Measurements from ENCODE around the gene MTERF1. TPM values are rescaled to one million over a fixed set of nuclear protein-coding genes. Genes with fewer than 3 reads are reported as not detected.

Gene MTERF1
- total and polyA plus RNA-seq, 5 experiments from 2014 or later: 8.0 to 33.7 (median 12.1) TPM

DNA sequence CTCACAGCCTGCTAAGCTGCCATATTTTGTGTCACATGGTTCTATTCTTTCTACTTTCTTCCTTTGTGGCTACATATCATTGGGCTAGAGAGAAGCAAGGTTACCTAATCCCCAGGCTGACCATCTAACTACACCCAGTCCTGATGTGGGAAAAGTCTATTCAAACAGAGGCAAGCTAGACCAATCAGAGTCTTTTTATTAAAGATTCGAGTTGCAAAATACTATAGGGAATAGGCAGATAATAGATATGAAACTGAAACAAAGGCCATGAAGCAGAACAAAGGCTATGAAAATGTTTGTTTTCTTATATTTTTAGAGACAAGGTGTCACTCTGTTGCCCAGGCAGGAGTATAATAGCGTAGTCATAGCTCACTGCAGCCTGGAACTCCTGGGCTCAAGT is 36.7 kb downstream of the MTERF1 start:
- Mint-ChIP-seq H3K36me3 (peaks cover 8 to 28% (median 19%) of the 10 kb centered on the region in 3 donors), H3K4me1 (peaks cover 0 to 7% (median 4%) of the 10 kb centered on the region in 4 donors), H3K9me3 (peaks cover 2 to 26% (median 8%) of the 10 kb centered on the region in 9 donors), H3K4me3 (no peak overlapping the region), H3K27me3 (peaks cover 0 to 4% (median 0%) of the 10 kb centered on the region in 5 donors), H3K27ac (no peak overlapping the region)
- DNase-seq (no peak), ATAC-seq (no peak)
- POLR2A ChIA-PET: no interaction called here

DNA sequence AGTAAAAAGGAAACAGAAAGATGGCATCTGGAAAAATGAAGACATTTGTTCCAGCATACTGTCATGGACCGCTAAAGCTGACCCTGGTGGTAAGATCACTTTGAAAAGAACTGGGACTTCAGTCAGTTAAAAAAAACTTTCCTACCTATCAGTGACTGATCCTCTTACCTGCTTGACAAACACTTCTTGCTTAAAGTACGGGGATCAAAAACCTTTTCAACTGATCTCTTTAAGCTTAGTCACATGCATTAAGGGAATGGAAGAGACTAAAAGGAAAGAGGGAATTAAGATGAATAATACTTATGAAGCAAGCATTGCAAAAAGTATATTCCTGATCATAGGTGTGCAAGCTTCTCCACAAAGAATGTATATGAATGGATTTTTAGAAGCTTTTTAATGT is 42.1 kb downstream of the MTERF1 start:
- peak overlapping the region in 1 of 10 donors; percentile 13 for H3K27ac Mint-ChIP-seq
- POLR2A ChIA-PET: no interaction called here

DNA sequence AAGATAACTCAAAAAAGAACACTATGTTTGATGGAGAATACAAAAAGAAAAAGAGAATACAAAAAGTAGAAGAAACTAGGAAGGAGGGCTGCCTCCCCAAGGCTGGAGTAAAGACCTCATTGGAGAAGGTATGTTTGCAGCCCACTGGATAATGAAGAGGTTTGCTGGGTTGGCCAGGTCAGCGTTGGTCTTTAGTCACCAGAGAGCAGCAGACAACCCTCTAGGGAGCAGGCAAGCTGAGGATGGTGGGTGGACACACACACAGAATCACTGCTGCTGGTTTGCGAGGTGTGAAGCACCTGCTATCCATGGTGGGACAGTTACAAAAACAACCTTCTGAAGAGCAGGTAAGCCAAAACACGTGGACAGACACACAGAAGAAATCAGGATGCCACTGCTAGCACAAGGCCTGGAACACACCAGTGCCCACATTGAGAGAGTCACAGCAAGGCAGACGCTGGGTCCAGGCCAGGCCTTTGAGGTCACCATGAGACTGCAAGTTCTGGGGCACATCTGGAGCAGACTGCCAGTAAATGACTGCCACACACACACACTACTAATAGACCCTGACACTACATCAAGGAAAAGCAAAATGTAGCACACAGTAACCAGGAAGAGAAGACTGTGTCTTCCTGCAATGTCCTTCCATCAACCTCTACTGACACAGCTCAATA is 43.0 kb downstream of the MTERF1 start:
- H3K4me3 Mint-ChIP-seq: no peak overlapping the region
- peaks cover 5 to 14% (median 9%) of the 10 kb centered on the region in 3 donors for H3K36me3 Mint-ChIP-seq
- ATAC-seq: no peak
- no peak overlapping the region for H3K27ac Mint-ChIP-seq
- no peak for DNase-seq
- POLR2A ChIA-PET: no interaction called here
- peaks cover 0 to 15% (median 0%) of the 10 kb centered on the region in 9 donors for H3K9me3 Mint-ChIP-seq
- H3K27me3 Mint-ChIP-seq: no peaks in the 10 kb centered on the region
- peaks cover 0 to 3% (median 0%) of the 10 kb centered on the region in 4 donors for H3K4me1 Mint-ChIP-seq

More for the DNA sequence above, 42.1 kb downstream of the MTERF1 start:
- ATAC-seq (no peak), DNase-seq (no peak)
- peaks cover 0 to 17% (median 0%) of the 10 kb centered on the region in 9 donors for H3K9me3 Mint-ChIP-seq
- peaks cover 0 to 3% (median 0%) of the 10 kb centered on the region in 4 donors for H3K4me1 Mint-ChIP-seq
- H3K36me3 Mint-ChIP-seq: peaks cover 2 to 12% (median 9%) of the 10 kb centered on the region in 3 donors
- no peak overlapping the region for H3K4me3 Mint-ChIP-seq
- no peaks in the 10 kb centered on the region for H3K27me3 Mint-ChIP-seq

DNA sequence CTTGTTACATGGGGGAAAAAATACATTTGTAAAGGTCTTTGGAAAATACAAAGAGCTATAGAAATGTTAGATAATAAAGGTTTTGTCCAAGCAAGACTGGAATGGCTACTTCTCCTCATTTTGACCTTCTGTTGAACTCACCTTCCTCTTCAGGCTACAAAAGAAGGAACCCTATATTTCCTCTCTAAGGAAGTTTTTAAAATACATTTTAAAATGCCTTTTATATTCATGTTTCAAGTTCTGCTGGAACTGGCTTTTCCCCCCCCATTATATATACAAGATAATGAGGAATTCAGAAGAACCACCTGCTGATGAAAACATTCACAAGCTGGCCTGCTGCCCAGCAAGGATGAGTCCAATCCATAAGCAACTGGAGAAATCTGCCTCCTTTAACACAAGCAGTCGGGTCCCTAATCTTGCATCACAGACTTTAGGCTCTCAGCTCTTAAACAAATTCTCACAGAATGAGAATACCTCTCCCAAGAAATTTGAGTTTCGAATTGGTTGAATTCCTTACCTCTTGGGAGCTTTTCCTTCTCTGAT is 44.6 kb downstream of the MTERF1 start:
- ATAC-seq (no peak), DNase-seq (no peak)
- POLR2A ChIA-PET: no interaction called here
- no peak overlapping the region for H3K4me3 Mint-ChIP-seq
- H3K36me3 Mint-ChIP-seq: peaks cover 0 to 7% (median 5%) of the 10 kb centered on the region in 3 donors
- peaks cover 0 to 5% (median 0%) of the 10 kb centered on the region in 4 donors for H3K4me1 Mint-ChIP-seq
- peaks cover 0 to 2% (median 0%) of the 10 kb centered on the region in 9 donors for H3K9me3 Mint-ChIP-seq
- no peak overlapping the region for H3K27ac Mint-ChIP-seq
- no peaks in the 10 kb centered on the region for H3K27me3 Mint-ChIP-seq

DNA sequence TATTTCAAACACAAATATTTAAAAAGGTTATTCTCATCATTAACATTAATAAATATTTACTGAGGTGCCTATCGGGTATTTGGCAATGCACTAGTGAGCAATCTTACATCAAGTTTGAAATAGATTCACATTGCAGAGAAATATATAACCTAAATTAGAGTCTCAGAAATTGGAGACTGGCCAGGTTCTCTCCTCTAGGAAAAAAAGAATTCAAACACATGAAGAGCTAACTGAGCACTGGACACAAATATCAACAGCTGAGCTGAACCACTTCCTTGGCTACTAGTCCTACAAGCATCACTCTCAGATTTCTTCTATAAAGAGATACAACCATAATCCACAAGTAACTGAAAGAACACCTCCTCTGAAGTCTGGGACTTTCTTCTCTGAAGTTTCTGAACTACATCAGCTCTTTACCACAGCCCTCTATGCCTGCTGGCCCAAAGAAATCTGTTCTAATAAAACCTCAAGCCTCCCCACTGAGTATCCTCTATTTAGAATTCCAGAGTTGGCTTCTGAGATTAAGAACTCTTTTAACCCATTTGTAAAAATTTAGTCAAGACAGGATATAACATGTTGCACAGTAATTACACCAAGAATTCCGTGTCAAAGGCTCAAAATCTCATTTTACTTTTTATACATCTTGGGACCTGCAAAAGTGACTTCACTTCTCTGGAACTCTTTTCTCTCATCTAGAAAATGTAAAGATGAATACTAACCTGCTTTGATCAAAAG is 45.2 kb downstream of the MTERF1 start:
- H3K27ac Mint-ChIP-seq: no peak overlapping the region
- H3K36me3 Mint-ChIP-seq: peaks cover 0 to 7% (median 5%) of the 10 kb centered on the region in 3 donors
- H3K4me3 Mint-ChIP-seq: no peak overlapping the region
- POLR2A ChIA-PET: no interaction called here
- peaks cover 0 to 5% (median 0%) of the 10 kb centered on the region in 4 donors for H3K4me1 Mint-ChIP-seq
- peaks cover 0 to 2% (median 0%) of the 10 kb centered on the region in 9 donors for H3K9me3 Mint-ChIP-seq
- DNase-seq (no peak), ATAC-seq (no peak)
- H3K27me3 Mint-ChIP-seq: no peaks in the 10 kb centered on the region

DNA sequence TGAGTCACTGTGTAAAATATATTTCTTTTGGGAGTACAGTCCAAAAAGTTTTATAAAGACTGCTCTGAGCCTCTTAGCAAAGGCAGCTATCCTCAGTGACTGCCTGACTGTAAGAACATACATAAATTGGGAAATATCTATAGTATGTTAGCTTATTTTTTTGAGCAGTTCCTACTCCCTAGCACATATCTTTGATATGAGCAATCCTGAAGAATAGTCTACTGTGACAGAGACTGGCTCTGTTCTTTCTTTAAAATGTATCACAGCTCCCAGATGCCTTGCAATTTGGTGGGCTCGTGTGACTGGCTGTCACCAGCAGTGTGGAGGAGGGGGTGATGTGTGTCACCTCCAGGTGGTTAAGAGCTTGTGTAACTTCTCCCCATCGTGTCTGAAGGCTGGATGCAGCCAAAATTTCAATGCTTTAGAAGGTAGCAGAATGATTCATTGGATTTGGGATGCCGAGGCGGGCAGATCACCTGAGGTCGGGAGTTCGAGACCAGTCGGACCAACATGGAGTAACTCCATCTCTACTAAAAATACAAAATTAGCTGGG is 47.9 kb downstream of the MTERF1 start:
- no peak for DNase-seq
- H3K4me1 Mint-ChIP-seq: peaks cover 0 to 6% (median under 1%) of the 10 kb centered on the region in 4 donors
- H3K9me3 Mint-ChIP-seq: no peaks in the 10 kb centered on the region
- no peak for ATAC-seq
- H3K27me3 Mint-ChIP-seq: no peaks in the 10 kb centered on the region
- peaks cover 0 to 5% (median 2%) of the 10 kb centered on the region in 3 donors for H3K36me3 Mint-ChIP-seq
- no peak overlapping the region for H3K27ac Mint-ChIP-seq
- H3K4me3 Mint-ChIP-seq: no peak overlapping the region
- POLR2A ChIA-PET: no interaction called here

DNA sequence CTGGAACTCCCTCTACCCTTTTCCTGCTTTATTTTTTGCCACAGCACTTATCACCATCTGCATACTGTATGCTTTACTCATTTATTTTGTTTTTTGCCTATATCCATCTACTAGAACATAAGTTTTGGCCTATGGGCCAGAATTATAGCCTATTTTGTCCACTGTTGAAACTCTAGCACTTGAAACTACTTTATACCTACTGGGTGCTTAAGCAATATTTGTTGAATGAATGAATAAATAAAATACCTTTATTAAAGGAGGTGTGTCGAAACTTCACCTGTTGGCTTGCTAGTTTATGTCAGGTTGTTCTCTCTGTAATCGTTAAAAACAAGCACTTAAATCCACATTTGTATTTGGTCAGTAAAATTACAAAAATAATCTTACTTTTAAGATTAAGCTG is 53.3 kb downstream of the MTERF1 start:
- Mint-ChIP-seq H3K27me3 (no peaks in the 10 kb centered on the region), H3K36me3 (peaks cover 26 to 39% (median 30%) of the 10 kb centered on the region in 3 donors), H3K9me3 (peaks cover 5 to 21% (median 15%) of the 10 kb centered on the region in 9 donors), H3K27ac (no peak overlapping the region), H3K4me3 (no peak overlapping the region), H3K4me1 (peaks cover 0 to 6% (median under 1%) of the 10 kb centered on the region in 4 donors)
- DNase-seq (no peak), ATAC-seq (no peak)
- POLR2A ChIA-PET: no interaction called here

DNA sequence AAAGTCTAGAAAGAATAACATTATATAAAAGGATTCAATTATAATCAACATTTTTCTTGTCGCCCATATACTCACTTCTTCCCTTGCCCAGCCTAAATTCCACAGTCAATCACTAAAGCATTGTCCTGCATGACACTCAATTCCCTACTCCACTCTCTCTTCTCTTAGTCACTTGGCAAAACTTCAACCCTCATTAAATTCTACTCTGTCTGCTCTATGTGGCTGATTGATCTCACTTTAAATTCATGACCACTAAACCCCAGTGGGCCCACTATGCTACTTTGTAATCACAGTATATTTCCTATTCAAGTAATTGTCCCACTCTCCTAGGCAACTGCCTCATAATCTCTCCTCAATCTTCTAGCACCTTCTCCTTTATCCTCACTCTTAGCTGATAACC is 54.1 kb downstream of the MTERF1 start:
- no peak for DNase-seq
- ATAC-seq: no peak
- Mint-ChIP-seq H3K4me3 (no peak overlapping the region), H3K9me3 (peaks cover 11 to 29% (median 23%) of the 10 kb centered on the region in 9 donors), H3K4me1 (peaks cover 0 to 4% (median under 1%) of the 10 kb centered on the region in 4 donors), H3K27ac (peak overlapping the region in 1 of 10 donors; percentile 22), H3K27me3 (no peaks in the 10 kb centered on the region), H3K36me3 (peaks cover 23 to 39% (median 38%) of the 10 kb centered on the region in 3 donors)
- POLR2A ChIA-PET: no interaction called here

DNA sequence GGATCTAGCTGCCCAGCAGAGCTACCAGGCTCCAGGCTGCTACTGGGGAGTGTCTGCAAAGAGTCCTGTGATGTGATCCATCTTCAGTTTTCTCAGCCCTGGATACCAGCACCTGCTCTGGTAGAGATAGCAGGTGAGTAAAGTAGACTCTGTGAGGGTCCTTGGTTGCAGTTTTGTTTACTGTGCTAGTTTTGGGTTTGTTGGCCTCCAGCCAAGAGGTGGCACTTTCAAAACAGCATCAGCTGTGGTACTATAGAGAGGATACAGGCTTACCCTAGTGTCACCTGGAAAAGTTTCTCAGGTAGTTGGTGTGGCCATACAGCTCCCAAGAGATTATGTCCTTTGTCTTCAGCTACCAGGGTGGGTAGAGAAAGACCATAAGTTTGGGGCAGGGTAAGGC is 56.3 kb downstream of the MTERF1 start:
- Mint-ChIP-seq H3K27ac (no peak overlapping the region), H3K36me3 (peaks cover 23 to 56% (median 49%) of the 10 kb centered on the region in 3 donors), H3K27me3 (no peaks in the 10 kb centered on the region), H3K9me3 (peaks cover 20 to 49% (median 42%) of the 10 kb centered on the region in 9 donors), H3K4me3 (no peak overlapping the region), H3K4me1 (peaks cover 0 to 2% (median 0%) of the 10 kb centered on the region in 4 donors)
- DNase-seq: no peak
- POLR2A ChIA-PET: no interaction called here
- ATAC-seq: no peak

Other genes with a start within 250 kb of the MTERF1 start
- gene AKAP9, start 60.2 kb upstream of the MTERF1 start, total RNA-seq: 10 to 100 TPM; 89.2 to 90.3 TPM
- gene AKAP9, start 60.2 kb upstream of the MTERF1 start, polyA plus RNA-seq: 10 to 100 TPM; 11.1 to 40.8 (median 20.4) TPM

Data from naive thymus-derived CD8-positive, alpha-beta T cell (primary cell).